Liver (tissue), 9 donors: ENCODE measurements around the gene STX11. TPM values are rescaled to one million over a fixed set of nuclear protein-coding genes. Genes with fewer than 3 reads are reported as not detected.

ENCODE experiments used
- DNase-seq: peaks from one replicate; pipeline ENCODE4 v3.0.0-alpha.2; 2017; ENCODE audit warnings: low spot score
- H3K27ac ChIP-seq, 2 donors: one replicate each; pipeline ENCODE4 v1.7.0; 2013; ENCODE audit warnings: inconsistent platforms in 2 of 2, low read length in 2 of 2, control low read depth in 1 of 2, low read depth in 1 of 2, mild to moderate bottlenecking in 1 of 2
- H3K27me3 ChIP-seq, 4 donors: one replicate each; pipeline versions ENCODE4 v1.6.1 to v1.7.0; 2013; ENCODE audit warnings: low read length in 3 of 4, inconsistent platforms in 1 of 4, mild to moderate bottlenecking in 1 of 4, moderate library complexity in 1 of 4; ENCODE audit not compliant: control insufficient read depth in 4 of 4, insufficient read depth in 4 of 4
- H3K36me3 ChIP-seq, 4 donors: one replicate each; pipeline versions ENCODE4 v1.6.1 to v1.7.0; 2013; ENCODE audit warnings: low read length in 3 of 4, mild to moderate bottlenecking in 3 of 4, low read depth in 1 of 4, moderate library complexity in 1 of 4; ENCODE audit not compliant: control insufficient read depth in 4 of 4, insufficient read depth in 3 of 4
- H3K4me1 ChIP-seq, 4 donors: one replicate each; pipeline versions ENCODE4 v1.6.1 to v1.7.0; 2013; ENCODE audit warnings: low read length in 3 of 4, mild to moderate bottlenecking in 3 of 4, moderate library complexity in 1 of 4; ENCODE audit not compliant: control insufficient read depth in 4 of 4, insufficient read depth in 4 of 4
- H3K4me3 ChIP-seq, 3 donors: one replicate each; pipeline versions ENCODE4 v1.6.1 to v1.7.0; 2013; ENCODE audit warnings: low read length in 3 of 3, control low read depth in 1 of 3, low read depth in 1 of 3, mild to moderate bottlenecking in 1 of 3
- H3K9ac ChIP-seq, 2 donors: one replicate each; pipeline ENCODE4 v1.7.0; 2013; ENCODE audit warnings: low read length in 2 of 2, mild to moderate bottlenecking in 2 of 2, moderate library complexity in 2 of 2, control low read depth in 1 of 2, low read depth in 1 of 2
- H3K9me3 ChIP-seq, 4 donors: one replicate each; pipeline versions ENCODE4 v1.6.1 to v1.7.0; 2013; ENCODE audit warnings: low read length in 3 of 4; ENCODE audit not compliant: control insufficient read depth in 4 of 4
- EGR1 ChIP-seq, 2 donors: IDR thresholded peaks; 2 replicates each; pipeline ENCODE4 v1.6.1; 2016 to 2018; ENCODE audit warnings: antibody characterized with exemption in 2 of 2, low read depth in 2 of 2
- FOXA1 ChIP-seq: IDR thresholded peaks from 2 replicates; pipeline ENCODE4 v1.6.1; 2016; ENCODE audit warnings: antibody characterized with exemption
- FOXA2 ChIP-seq: IDR thresholded peaks from 2 replicates; pipeline ENCODE4 v1.6.1; 2016; ENCODE audit warnings: antibody characterized with exemption
- GABPA ChIP-seq, 2 donors: IDR thresholded peaks in 1 of 2; conservative IDR thresholded peaks in 1 of 2; 2 replicates each; pipeline ENCODE4 v1.6.1; 2016; ENCODE audit warnings: antibody characterized with exemption in 2 of 2, mild to moderate bottlenecking in 1 of 2, moderate library complexity in 1 of 2
- HNF4A ChIP-seq, 2 donors: conservative IDR thresholded peaks; 2 replicates each; pipeline ENCODE4 v1.6.1; 2016; ENCODE audit warnings: antibody characterized with exemption in 2 of 2, mild to moderate bottlenecking in 2 of 2
- NR2F2 ChIP-seq: IDR thresholded peaks from 2 replicates; pipeline ENCODE4 v1.6.1; 2016; ENCODE audit warnings: antibody characterized with exemption
- RAD21 ChIP-seq, 2 donors: IDR thresholded peaks; 2 replicates each; pipeline ENCODE4 v1.6.1; 2016; ENCODE audit warnings: antibody characterized with exemption in 2 of 2, mild to moderate bottlenecking in 2 of 2
- RXRA ChIP-seq, 2 donors: IDR thresholded peaks; 2 replicates each; pipeline ENCODE4 v1.6.1; 2017 to 2018; ENCODE audit warnings: antibody characterized with exemption in 2 of 2, mild to moderate bottlenecking in 1 of 2
- SP1 ChIP-seq: IDR thresholded peaks from 2 replicates; pipeline ENCODE4 v1.6.1; 2018; ENCODE audit warnings: antibody characterized with exemption, mild to moderate bottlenecking
- TAF1 ChIP-seq: conservative IDR thresholded peaks from 2 replicates; pipeline ENCODE4 v1.6.1; 2016; ENCODE audit warnings: antibody characterized with exemption, mild to moderate bottlenecking
- YY1 ChIP-seq: IDR thresholded peaks from 2 replicates; pipeline ENCODE4 v1.6.1; 2016; ENCODE audit warnings: antibody characterized with exemption, mild to moderate bottlenecking
- WGBS: extraction: QIAGEN DNeasy Blood & Tissue Kit; methylation state at CpG from one replicate; pipeline ENCODE4 v1.1.7; 2013; 5-methylcytosine and 5-hydroxymethylcytosine counted together
- polyA plus RNA-seq, 2 donors: library from polyadenylated mRNA; stranded (reverse) in 1 of 2; unstranded in 1 of 2; fragments of 200-250 nt in 1 of 2; fragments of >200 nt in 1 of 2; fragmentation: Nextera tagmentation in 1 of 2; extraction: Ambion mirVana in 1 of 2; gene quantifications; one replicate each; pipeline versions ENCODE4 v1.2.1 to v1.2.3, GENCODE V29; 2013 to 2015
- total RNA-seq, 2 donors: library from RNA; depleted of rRNA; stranded (reverse); fragments of >200 nt; gene quantifications; one replicate each; pipeline ENCODE4 v1.2.3, GENCODE V29; 2014
- TF ChIP-seq, protein P1 (sequence below): fragments of 150-350 bp; IDR thresholded peaks from 2 replicates; pipeline ENCODE4 v1.5.1; 2017; ENCODE audit warnings: improper control_type of control experiment, low read depth, low read length; ENCODE audit not compliant: missing input control
- TF ChIP-seq, protein P2 (sequence below): IDR thresholded peaks from 2 replicates; pipeline ENCODE4 v1.6.1; 2016; ENCODE audit warnings: antibody characterized with exemption
- TF ChIP-seq, protein P3 (sequence below): IDR thresholded peaks from 2 replicates; pipeline ENCODE4 v1.6.1; 2016; ENCODE audit warnings: antibody characterized with exemption
- TF ChIP-seq, protein P4 (sequence below): IDR thresholded peaks from 2 replicates; pipeline ENCODE4 v1.6.1; 2016; ENCODE audit warnings: antibody characterized with exemption
- TF ChIP-seq, protein P5 (sequence below): IDR thresholded peaks from 2 replicates; pipeline ENCODE4 v1.6.1; 2016; ENCODE audit warnings: antibody characterized with exemption, mild to moderate bottlenecking
- donor health status: healthy.
- donor health status: healthy.
- donor health status: healthy.
- donor health status: healthy.
- donor health status: healthy.

Gene STX11
- total and polyA plus RNA-seq, 4 donors: 1.3 to 4.9 (median 3.4) TPM

DNA sequence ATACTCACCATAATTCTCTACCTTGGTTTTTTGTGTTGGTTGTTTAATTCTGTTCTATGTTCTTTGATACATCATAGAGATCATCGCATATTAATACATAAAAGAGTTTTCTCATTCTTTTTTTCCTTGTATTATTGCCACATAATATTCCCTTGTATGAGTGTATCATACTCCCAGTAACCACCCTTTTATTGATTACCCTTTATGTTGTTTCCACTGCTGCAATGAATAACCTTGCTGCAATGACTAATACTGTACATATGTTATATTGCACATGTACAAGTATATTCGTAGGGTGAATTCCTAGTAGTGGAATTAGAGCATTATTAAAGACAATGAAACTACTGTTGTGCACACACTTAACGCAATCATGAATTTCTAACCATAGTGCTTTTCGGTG, 45.8 kb upstream of the STX11 start:
- Histone ChIP-seq H3K27ac (no peak overlapping the region), H3K27me3 (no peaks in the 10 kb centered on the region), H3K36me3 (no peaks in the 10 kb centered on the region), H3K4me1 (no peaks in the 10 kb centered on the region), H3K9ac (no peak overlapping the region), H3K4me3 (no peak overlapping the region), H3K9me3 (no peaks in the 10 kb centered on the region)
- TF ChIP-seq, protein P1, sequence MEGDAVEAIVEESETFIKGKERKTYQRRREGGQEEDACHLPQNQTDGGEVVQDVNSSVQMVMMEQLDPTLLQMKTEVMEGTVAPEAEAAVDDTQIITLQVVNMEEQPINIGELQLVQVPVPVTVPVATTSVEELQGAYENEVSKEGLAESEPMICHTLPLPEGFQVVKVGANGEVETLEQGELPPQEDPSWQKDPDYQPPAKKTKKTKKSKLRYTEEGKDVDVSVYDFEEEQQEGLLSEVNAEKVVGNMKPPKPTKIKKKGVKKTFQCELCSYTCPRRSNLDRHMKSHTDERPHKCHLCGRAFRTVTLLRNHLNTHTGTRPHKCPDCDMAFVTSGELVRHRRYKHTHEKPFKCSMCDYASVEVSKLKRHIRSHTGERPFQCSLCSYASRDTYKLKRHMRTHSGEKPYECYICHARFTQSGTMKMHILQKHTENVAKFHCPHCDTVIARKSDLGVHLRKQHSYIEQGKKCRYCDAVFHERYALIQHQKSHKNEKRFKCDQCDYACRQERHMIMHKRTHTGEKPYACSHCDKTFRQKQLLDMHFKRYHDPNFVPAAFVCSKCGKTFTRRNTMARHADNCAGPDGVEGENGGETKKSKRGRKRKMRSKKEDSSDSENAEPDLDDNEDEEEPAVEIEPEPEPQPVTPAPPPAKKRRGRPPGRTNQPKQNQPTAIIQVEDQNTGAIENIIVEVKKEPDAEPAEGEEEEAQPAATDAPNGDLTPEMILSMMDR: no peak
- TF ChIP-seq HNF4A (conservative IDR thresholded peaks at IDR 0.05): no peak
- no peak for TF ChIP-seq NR2F2
- no peak for TF ChIP-seq GABPA (IDR thresholded peaks at IDR 0.05 in 1 of 2, conservative IDR thresholded peaks at IDR 0.05 in 1 of 2)
- no peak for TF ChIP-seq SP1
- WGBS: 44% methylated on average over 4 of the region's 4 CpGs
- no peak for DNase-seq

DNA sequence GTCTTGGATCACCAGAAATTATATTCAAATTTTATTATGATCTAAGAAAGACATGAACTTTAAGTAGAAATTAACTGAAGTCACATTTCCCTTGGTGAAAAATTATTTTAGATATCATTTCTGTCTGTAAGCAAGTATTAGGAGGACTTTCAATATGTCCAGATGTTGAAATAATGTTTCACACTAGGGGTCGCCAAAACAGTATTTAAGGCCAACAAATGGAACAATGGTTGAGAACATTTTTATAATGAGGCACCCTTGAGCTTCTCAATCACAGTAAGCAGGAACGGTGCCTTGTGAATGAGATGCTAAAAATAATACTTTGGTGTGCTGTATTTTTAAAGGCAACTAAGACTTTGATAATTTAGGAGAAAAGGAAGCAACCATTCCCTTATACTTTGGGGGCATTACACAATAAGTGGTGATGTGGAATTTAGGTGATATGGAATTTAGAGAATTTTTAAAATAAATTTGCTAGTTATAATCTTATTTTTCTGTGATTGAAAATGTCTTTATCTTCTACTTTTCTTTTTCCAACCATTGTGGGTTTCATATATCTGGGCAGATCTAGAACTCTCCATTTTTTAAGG, 45.3 kb upstream of the STX11 start:
- Histone ChIP-seq H3K4me1 (no peaks in the 10 kb centered on the region), H3K9ac (no peak overlapping the region), H3K9me3 (no peaks in the 10 kb centered on the region), H3K4me3 (no peak overlapping the region), H3K27me3 (no peaks in the 10 kb centered on the region), H3K36me3 (no peaks in the 10 kb centered on the region), H3K27ac (no peak overlapping the region)
- TF ChIP-seq GABPA (IDR thresholded peaks at IDR 0.05 in 1 of 2, conservative IDR thresholded peaks at IDR 0.05 in 1 of 2) (no peak), HNF4A (conservative IDR thresholded peaks at IDR 0.05) (peak in 1 of 2 donors; percentile 12), YY1 (peak; percentile 44), EGR1 (IDR thresholded peaks at IDR 0.05; ENCODE audit: low read depth in 2 of 2) (no peak), RAD21 (IDR thresholded peaks at IDR 0.05) (peak; percentile 97 to 98), SP1 (no peak)
- TF ChIP-seq, protein P1: peak; percentile 68
- TF ChIP-seq, protein P2, sequence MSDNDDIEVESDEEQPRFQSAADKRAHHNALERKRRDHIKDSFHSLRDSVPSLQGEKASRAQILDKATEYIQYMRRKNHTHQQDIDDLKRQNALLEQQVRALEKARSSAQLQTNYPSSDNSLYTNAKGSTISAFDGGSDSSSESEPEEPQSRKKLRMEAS: peak; percentile 11
- no peak for DNase-seq
- 1% methylated on average over 2 of the region's 2 CpGs for WGBS

DNA sequence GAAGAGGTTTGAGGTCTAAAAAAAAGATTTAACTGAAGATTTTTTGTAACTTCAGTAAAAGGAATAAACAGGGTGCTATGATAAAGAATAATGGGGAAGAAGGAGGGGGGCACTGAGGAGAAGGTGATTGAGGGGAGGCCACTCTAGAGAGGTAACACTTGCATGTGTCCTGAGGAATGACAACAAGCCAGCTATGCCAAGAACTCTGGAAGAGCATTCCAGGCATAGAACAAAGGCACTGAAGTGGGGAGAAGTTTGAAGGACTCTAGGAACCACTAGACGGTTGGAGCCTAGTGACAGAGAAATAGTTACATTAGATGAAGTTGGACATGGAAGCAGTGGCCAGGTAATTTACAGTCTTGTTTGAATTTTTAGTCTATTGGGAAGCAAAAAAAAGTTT, 44.1 kb upstream of the STX11 start:
- no peaks in the 10 kb centered on the region for H3K27me3 ChIP-seq
- no peaks in the 10 kb centered on the region for H3K4me1 ChIP-seq
- no peak overlapping the region for H3K27ac ChIP-seq
- no peak overlapping the region for H3K9ac ChIP-seq
- no peak overlapping the region for H3K4me3 ChIP-seq
- no peaks in the 10 kb centered on the region for H3K9me3 ChIP-seq
- DNase-seq: no peak
- no peaks in the 10 kb centered on the region for H3K36me3 ChIP-seq
- WGBS: 86% methylated on average over 1 of the region's 1 CpG
- TF ChIP-seq, protein P3, sequence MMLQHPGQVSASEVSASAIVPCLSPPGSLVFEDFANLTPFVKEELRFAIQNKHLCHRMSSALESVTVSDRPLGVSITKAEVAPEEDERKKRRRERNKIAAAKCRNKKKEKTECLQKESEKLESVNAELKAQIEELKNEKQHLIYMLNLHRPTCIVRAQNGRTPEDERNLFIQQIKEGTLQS: no peak
- TF ChIP-seq, protein P4, sequence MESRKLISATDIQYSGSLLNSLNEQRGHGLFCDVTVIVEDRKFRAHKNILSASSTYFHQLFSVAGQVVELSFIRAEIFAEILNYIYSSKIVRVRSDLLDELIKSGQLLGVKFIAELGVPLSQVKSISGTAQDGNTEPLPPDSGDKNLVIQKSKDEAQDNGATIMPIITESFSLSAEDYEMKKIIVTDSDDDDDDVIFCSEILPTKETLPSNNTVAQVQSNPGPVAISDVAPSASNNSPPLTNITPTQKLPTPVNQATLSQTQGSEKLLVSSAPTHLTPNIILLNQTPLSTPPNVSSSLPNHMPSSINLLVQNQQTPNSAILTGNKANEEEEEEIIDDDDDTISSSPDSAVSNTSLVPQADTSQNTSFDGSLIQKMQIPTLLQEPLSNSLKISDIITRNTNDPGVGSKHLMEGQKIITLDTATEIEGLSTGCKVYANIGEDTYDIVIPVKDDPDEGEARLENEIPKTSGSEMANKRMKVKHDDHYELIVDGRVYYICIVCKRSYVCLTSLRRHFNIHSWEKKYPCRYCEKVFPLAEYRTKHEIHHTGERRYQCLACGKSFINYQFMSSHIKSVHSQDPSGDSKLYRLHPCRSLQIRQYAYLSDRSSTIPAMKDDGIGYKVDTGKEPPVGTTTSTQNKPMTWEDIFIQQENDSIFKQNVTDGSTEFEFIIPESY: no peak
- TF ChIP-seq EGR1 (IDR thresholded peaks at IDR 0.05; ENCODE audit: low read depth in 2 of 2) (no peak), NR2F2 (no peak), GABPA (IDR thresholded peaks at IDR 0.05 in 1 of 2, conservative IDR thresholded peaks at IDR 0.05 in 1 of 2) (no peak), RAD21 (IDR thresholded peaks at IDR 0.05) (no peak), TAF1 (no peak), RXRA (IDR thresholded peaks at IDR 0.05) (no peak), YY1 (no peak), FOXA2 (no peak), FOXA1 (no peak), SP1 (no peak), HNF4A (conservative IDR thresholded peaks at IDR 0.05) (no peak)
- TF ChIP-seq, protein P5, sequence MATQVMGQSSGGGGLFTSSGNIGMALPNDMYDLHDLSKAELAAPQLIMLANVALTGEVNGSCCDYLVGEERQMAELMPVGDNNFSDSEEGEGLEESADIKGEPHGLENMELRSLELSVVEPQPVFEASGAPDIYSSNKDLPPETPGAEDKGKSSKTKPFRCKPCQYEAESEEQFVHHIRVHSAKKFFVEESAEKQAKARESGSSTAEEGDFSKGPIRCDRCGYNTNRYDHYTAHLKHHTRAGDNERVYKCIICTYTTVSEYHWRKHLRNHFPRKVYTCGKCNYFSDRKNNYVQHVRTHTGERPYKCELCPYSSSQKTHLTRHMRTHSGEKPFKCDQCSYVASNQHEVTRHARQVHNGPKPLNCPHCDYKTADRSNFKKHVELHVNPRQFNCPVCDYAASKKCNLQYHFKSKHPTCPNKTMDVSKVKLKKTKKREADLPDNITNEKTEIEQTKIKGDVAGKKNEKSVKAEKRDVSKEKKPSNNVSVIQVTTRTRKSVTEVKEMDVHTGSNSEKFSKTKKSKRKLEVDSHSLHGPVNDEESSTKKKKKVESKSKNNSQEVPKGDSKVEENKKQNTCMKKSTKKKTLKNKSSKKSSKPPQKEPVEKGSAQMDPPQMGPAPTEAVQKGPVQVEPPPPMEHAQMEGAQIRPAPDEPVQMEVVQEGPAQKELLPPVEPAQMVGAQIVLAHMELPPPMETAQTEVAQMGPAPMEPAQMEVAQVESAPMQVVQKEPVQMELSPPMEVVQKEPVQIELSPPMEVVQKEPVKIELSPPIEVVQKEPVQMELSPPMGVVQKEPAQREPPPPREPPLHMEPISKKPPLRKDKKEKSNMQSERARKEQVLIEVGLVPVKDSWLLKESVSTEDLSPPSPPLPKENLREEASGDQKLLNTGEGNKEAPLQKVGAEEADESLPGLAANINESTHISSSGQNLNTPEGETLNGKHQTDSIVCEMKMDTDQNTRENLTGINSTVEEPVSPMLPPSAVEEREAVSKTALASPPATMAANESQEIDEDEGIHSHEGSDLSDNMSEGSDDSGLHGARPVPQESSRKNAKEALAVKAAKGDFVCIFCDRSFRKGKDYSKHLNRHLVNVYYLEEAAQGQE: no peak
- TF ChIP-seq, protein P2: no peak
